Activated B cell treated with CpG ODN at 0.5 μM for 24 hours (primary cell): ENCODE measurements around the gene RPL21. TPM values are rescaled to one million over a fixed set of nuclear protein-coding genes. Genes with fewer than 3 reads are reported as not detected.

Experiments used
- ATAC-seq: fragments of 200-7000 bp; cut with Tn5 transposase; one replicate; pipeline ENCODE4 v1.10.0; 2021; ENCODE audit warnings: low read depth, mild to moderate bottlenecking, moderate library complexity
- CTCF ChIA-PET: fragments of 350-600 bp; sonication (Branson Sonifier 250); formaldehyde crosslinking; loops from one replicate; lab custom pipeline; 2021; ENCODE audit warnings: antibody characterized with exemption; lab: Charles Lee
- POLR2A ChIA-PET: fragments of 350-600 bp; sonication (Branson Sonifier 250); formaldehyde crosslinking; loops from one replicate; lab custom pipeline; 2021; ENCODE audit warnings: antibody characterized with exemption; lab: Charles Lee
- DNase-seq: peaks from one replicate; pipeline ENCODE4 v3.0.0; 2022
- H3K27ac Mint-ChIP-seq: one replicate; pipeline ENCODE4 v1.8.0; 2020; ENCODE audit warnings: mixed read lengths
- H3K27me3 Mint-ChIP-seq: one replicate; pipeline ENCODE4 v1.8.0; 2021; ENCODE audit warnings: mixed read lengths
- H3K36me3 Mint-ChIP-seq: one replicate; pipeline ENCODE4 v1.8.0; 2021; ENCODE audit warnings: low read depth, mixed read lengths
- H3K4me1 Mint-ChIP-seq: one replicate; pipeline ENCODE4 v1.8.0; 2021; ENCODE audit warnings: mixed read lengths
- H3K4me3 Mint-ChIP-seq: one replicate; pipeline ENCODE4 v1.8.0; 2020; ENCODE audit warnings: mild to moderate bottlenecking, mixed read lengths
- H3K9me3 Mint-ChIP-seq: one replicate; pipeline ENCODE4 v1.8.0; 2020; ENCODE audit warnings: mixed read lengths
- CTCF ChIP-seq: fragments of 200-600 bp; IDR thresholded peaks from one replicate; pipeline ENCODE4 v1.8.0; 2022; ENCODE audit warnings: antibody characterized with exemption, mild to moderate bottlenecking
- intact Hi-C: fragments of 100-400 bp; cut with micrococcal nuclease; formaldehyde crosslinking; loops from one replicate; pipeline ENCODE4 v1.15.1; 2024
- total RNA-seq: library from RNA; stranded (reverse); gene quantifications from 2 replicates; pipeline ENCODE4 v1.2.3, GENCODE V29; 2022

Gene RPL21
- total RNA-seq, 1 donor from 2014 or later = 1,996 TPM

GRCh38 chr13:27242702-27243101 lies 8.7 kb upstream of the RPL21 start:
- no peaks in the 10 kb centered on the region for H3K27me3 Mint-ChIP-seq
- H3K36me3 Mint-ChIP-seq = no peaks in the 10 kb centered on the region
- ChIA-PET CTCF (no interaction called here), POLR2A (interaction anchor here (0.6 kb wide), 1 partner anchor 426 kb away, joined by 5 read pairs; no protein-coding TSS in a partner anchor)
- DNase-seq (no peak), ATAC-seq (no peak)
- no peak overlapping the region for H3K4me3 Mint-ChIP-seq
- no peak overlapping the region for H3K27ac Mint-ChIP-seq
- TF ChIP-seq CTCF = no peak
- H3K9me3 Mint-ChIP-seq = no peaks in the 10 kb centered on the region
- intact Hi-C loops = no loop called here
- peaks cover 8% of the 10 kb centered on the region for H3K4me1 Mint-ChIP-seq

GRCh38 chr13:27245610-27246009 lies 5.7 kb upstream of the RPL21 start:
- no peak overlapping the region for H3K4me3 Mint-ChIP-seq

GRCh38 chr13:27250833-27251165 lies 559 bp upstream of the RPL21 start:
- ChIA-PET CTCF (no interaction called here), POLR2A (interaction anchor here (0.7 to 1.3 kb wide), 19 partner anchors 9 to 799 kb away, joined by 3 to 19 read pairs (median 5); partner anchors contain the start of genes MTIF3, RASL11A and USP12)
- peak overlapping the region; percentile 93 for H3K4me3 Mint-ChIP-seq
- peaks cover 45% of the 10 kb centered on the region for H3K36me3 Mint-ChIP-seq
- no peaks in the 10 kb centered on the region for H3K9me3 Mint-ChIP-seq
- intact Hi-C loops = loop anchor here (1.0 to 10.0 kb wide), 15 partner anchors 10 to 1950 kb away; partner anchors contain the start of genes GTF3A, LNX2, MTIF3 and NUP58
- peak overlapping the region; percentile 99 for H3K27ac Mint-ChIP-seq
- DNase-seq = no peak
- H3K4me1 Mint-ChIP-seq = peaks cover 48% of the 10 kb centered on the region
- peak; percentile 2 for ATAC-seq
- TF ChIP-seq CTCF = no peak
- H3K27me3 Mint-ChIP-seq = no peaks in the 10 kb centered on the region

More at GRCh38 chr13:27245610-27246009, 5.7 kb upstream of the RPL21 start:
- TF ChIP-seq CTCF = no peak
- no peak for DNase-seq
- H3K9me3 Mint-ChIP-seq = no peaks in the 10 kb centered on the region
- ChIA-PET CTCF (no interaction called here), POLR2A (no interaction called here)
- no peaks in the 10 kb centered on the region for H3K27me3 Mint-ChIP-seq
- no peak for ATAC-seq
- H3K4me1 Mint-ChIP-seq = peaks cover 19% of the 10 kb centered on the region
- intact Hi-C loops = no loop called here
- H3K27ac Mint-ChIP-seq = no peak overlapping the region
- H3K36me3 Mint-ChIP-seq = no peaks in the 10 kb centered on the region

GRCh38 chr13:27252467-27252866 lies 1.1 kb downstream of the RPL21 start:
- no peak for TF ChIP-seq CTCF
- POLR2A ChIA-PET = interaction anchor here (0.6 to 1.5 kb wide), 2 partner anchors 23 to 80 kb away, joined by 3 to 4 read pairs; no protein-coding TSS in a partner anchor
- H3K36me3 Mint-ChIP-seq = peaks cover 61% of the 10 kb centered on the region
- intact Hi-C loops = loop anchor here (5.0 to 10.0 kb wide), 2 partner anchors 172 to 1465 kb away; partner anchors contain the start of genes GTF3A and SLC46A3
- no peaks in the 10 kb centered on the region for H3K27me3 Mint-ChIP-seq
- H3K27ac Mint-ChIP-seq = peak overlapping the region; percentile 99
- DNase-seq (no peak), ATAC-seq (no peak)
- peak overlapping the region; percentile 93 for H3K4me3 Mint-ChIP-seq
- CTCF ChIA-PET = interaction anchor here (1.1 to 1.8 kb wide), 2 partner anchors 18 to 267 kb away, joined by 4 to 5 read pairs; partner anchors contain the start of gene RASL11A
- no peaks in the 10 kb centered on the region for H3K9me3 Mint-ChIP-seq
- peaks cover 48% of the 10 kb centered on the region for H3K4me1 Mint-ChIP-seq

- ChIA-PET POLR2A (interaction anchor here (0.7 to 1.3 kb wide), 5 partner anchors 9 to 267 kb away, joined by 3 read pairs; partner anchors contain the start of gene RASL11A), CTCF (no interaction called here)
- ATAC-seq (no peak), DNase-seq (no peak)
- Mint-ChIP-seq H3K4me3 (no peak overlapping the region), H3K9me3 (no peaks in the 10 kb centered on the region), H3K36me3 (peaks cover 79% of the 10 kb centered on the region), H3K27ac (no peak overlapping the region), H3K4me1 (peaks cover 72% of the 10 kb centered on the region), H3K27me3 (no peaks in the 10 kb centered on the region)
- TF ChIP-seq CTCF = no peak
- intact Hi-C loops = loop anchor here (10.0 kb wide), 1 partner anchor 168 kb away; the partner anchor contains the start of gene GTF3A
Observed at GRCh38 chr13:27257233-27257568, 5.8 kb downstream of the RPL21 start.
